Measurements from ENCODE around the gene BET1. TPM values are rescaled to one million over a fixed set of nuclear protein-coding genes. Genes with fewer than 3 reads are reported as not detected.

BET1 gene
- total RNA-seq, 1 donor from 2014 or later, result 60.7 TPM

GRCh38 chr7:94050046-94050445 lies 45.9 kb upstream of the BET1 start:
- Histone ChIP-seq H3K4me1 (no peaks in the 10 kb centered on the region), H3K27me3 (no peaks in the 10 kb centered on the region), H3K36me3 (no peaks in the 10 kb centered on the region), H4K20me1 (ENCODE audit: low read depth) (no peaks in the 10 kb centered on the region), H3K79me2 (ENCODE audit: low read depth) (no peaks in the 10 kb centered on the region), H3K4me3 (no peak overlapping the region), H3K27ac (no peak overlapping the region), H3K9ac (no peak overlapping the region), H3K9me3 (ENCODE audit: low read depth) (no peaks in the 10 kb centered on the region), H3K4me2 (no peak overlapping the region), H3F3A (ENCODE audit: low read depth) (no peaks in the 10 kb centered on the region), H2AFZ (replicated peaks) (no peak overlapping the region)
- Mint-ChIP-seq H3K36me3 (no peaks in the 10 kb centered on the region), H3K4me1 (peaks cover 22% of the 10 kb centered on the region), H3K9me3 (no peaks in the 10 kb centered on the region), H3K4me3 (no peak overlapping the region), H3K27me3 (ENCODE audit: insufficient read depth, low read depth) (peaks cover 7% of the 10 kb centered on the region), H3K27ac (no peak overlapping the region)
- no peak for DNase-seq (ENCODE audit: low spot score)
- TF ChIP-seq EZH2 (IDR thresholded peaks at IDR 0.05) (no peak), CTCF (IDR thresholded peaks at IDR 0.05) (no peak)

- Mint-ChIP-seq H3K36me3 (no peaks in the 10 kb centered on the region), H3K9me3 (no peaks in the 10 kb centered on the region), H3K27me3 (ENCODE audit: insufficient read depth, low read depth) (peaks cover 7% of the 10 kb centered on the region), H3K27ac (no peak overlapping the region), H3K4me3 (no peak overlapping the region), H3K4me1 (peaks cover 22% of the 10 kb centered on the region)
- Histone ChIP-seq H2AFZ (replicated peaks) (no peak overlapping the region), H3K79me2 (ENCODE audit: low read depth) (no peaks in the 10 kb centered on the region), H3K9ac (no peak overlapping the region), H3F3A (ENCODE audit: low read depth) (no peaks in the 10 kb centered on the region), H3K36me3 (no peaks in the 10 kb centered on the region), H3K4me2 (no peak overlapping the region), H4K20me1 (ENCODE audit: low read depth) (no peaks in the 10 kb centered on the region), H3K27me3 (no peaks in the 10 kb centered on the region), H3K4me3 (no peak overlapping the region), H3K4me1 (no peaks in the 10 kb centered on the region), H3K27ac (no peak overlapping the region), H3K9me3 (ENCODE audit: low read depth) (no peaks in the 10 kb centered on the region)
- no peak for DNase-seq (ENCODE audit: low spot score)
- TF ChIP-seq EZH2 (IDR thresholded peaks at IDR 0.05) (no peak), EZH2phosphoT487 (IDR thresholded peaks at IDR 0.05) (no peak), CTCF (IDR thresholded peaks at IDR 0.05) (no peak)
These were observed 45.5 kb upstream of the BET1 start for GRCh38 chr7:94049615-94050014.

- Histone ChIP-seq H3K4me3 (no peak overlapping the region), H4K20me1 (ENCODE audit: low read depth) (no peaks in the 10 kb centered on the region), H3K4me2 (no peak overlapping the region), H3K9me3 (ENCODE audit: low read depth) (no peaks in the 10 kb centered on the region), H3K9ac (no peak overlapping the region), H3F3A (ENCODE audit: low read depth) (no peaks in the 10 kb centered on the region), H3K4me1 (no peaks in the 10 kb centered on the region), H3K27ac (no peak overlapping the region), H2AFZ (replicated peaks) (no peak overlapping the region), H3K27me3 (no peaks in the 10 kb centered on the region), H3K79me2 (ENCODE audit: low read depth) (no peaks in the 10 kb centered on the region), H3K36me3 (no peaks in the 10 kb centered on the region)
- Mint-ChIP-seq H3K27ac (peak overlapping the region; percentile 8), H3K4me3 (no peak overlapping the region), H3K4me1 (peaks cover 15% of the 10 kb centered on the region), H3K27me3 (ENCODE audit: insufficient read depth, low read depth) (peaks cover 7% of the 10 kb centered on the region), H3K36me3 (no peaks in the 10 kb centered on the region), H3K9me3 (no peaks in the 10 kb centered on the region)
- DNase-seq (ENCODE audit: low spot score), result no peak
- TF ChIP-seq EZH2phosphoT487 (IDR thresholded peaks at IDR 0.05) (no peak), EZH2 (IDR thresholded peaks at IDR 0.05) (no peak), CTCF (IDR thresholded peaks at IDR 0.05) (no peak)
These were observed 44.6 kb upstream of the BET1 start for GRCh38 chr7:94048755-94049154.
